Heart right ventricle (tissue), 16 donors: Measurements from ENCODE around the gene RADX. TPM values are rescaled to one million over a fixed set of nuclear protein-coding genes. Genes with fewer than 3 reads are reported as not detected.

Experiments
- ATAC-seq, 8 donors: fragments of 200-7000 bp; cut with Tn5 transposase; one replicate each; pipeline ENCODE4 v1.9.1; 2020; ENCODE audit warnings: mild to moderate bottlenecking in 8 of 8, moderate library complexity in 8 of 8, moderate number of reproducible peaks in 1 of 8
- DNase-seq, 2 donors: peaks; one replicate each; pipeline ENCODE4 v3.0.0-alpha.2; 2020
- H3K27ac ChIP-seq, 10 donors: fragments of 200-600 bp; sonication (generic) in 2 of 10; one replicate each; pipeline versions ENCODE4 v1.5.0 to v1.8.0; 2020 to 2022; ENCODE audit warnings: mild to moderate bottlenecking in 3 of 10
- H3K27me3 ChIP-seq, 7 donors: fragments of 200-600 bp; one replicate each; pipeline ENCODE4 v1.8.0; 2021 to 2022; ENCODE audit warnings: mild to moderate bottlenecking in 2 of 7
- H3K36me3 ChIP-seq, 9 donors: fragments of 200-600 bp; sonication (generic) in 1 of 9; one replicate each; pipeline versions ENCODE4 v1.5.0 to v1.8.0; 2020 to 2022; ENCODE audit warnings: mild to moderate bottlenecking in 2 of 9
- H3K4me1 ChIP-seq, 9 donors: fragments of 200-600 bp; sonication (generic) in 1 of 9; one replicate each; pipeline versions ENCODE4 v1.5.0 to v1.8.0; 2020 to 2022; ENCODE audit warnings: mild to moderate bottlenecking in 4 of 9
- H3K4me3 ChIP-seq, 10 donors: fragments of 200-600 bp; sonication (generic) in 2 of 10; one replicate each; pipeline versions ENCODE4 v1.5.0 to v1.8.0; 2020 to 2022; ENCODE audit warnings: mild to moderate bottlenecking in 7 of 10, moderate library complexity in 2 of 10
- H3K9me3 ChIP-seq, 11 donors: fragments of 200-600 bp in 10 of 11; sonication (generic) in 2 of 11; one replicate each; pipeline versions ENCODE4 v1.5.0 to v1.8.0; 2013 to 2022; ENCODE audit warnings: mild to moderate bottlenecking in 2 of 11, control low read depth in 1 of 11, moderate library complexity in 1 of 11
- WGBS, 2 donors: extraction: QIAGEN DNeasy Blood & Tissue Kit; methylation state at CpG; one replicate each; pipeline ENCODE4 v1.1.7; 2013; ENCODE audit warnings: inconsistent platforms in 1 of 2; 5-methylcytosine and 5-hydroxymethylcytosine counted together
- intact Hi-C, 10 donors: fragments of 100-400 bp; cut with DNase I; formaldehyde crosslinking; loops; one replicate each; pipeline versions ENCODE4 v1.11.1 to v1.14.2; 2022
- polyA plus RNA-seq, 2 donors: library from polyadenylated mRNA; stranded (reverse); fragments of 200-250 nt; gene quantifications; one replicate each; pipeline ENCODE4 v1.2.3, GENCODE V29; 2013
- total RNA-seq, 10 donors: library from RNA; stranded (reverse); fragmentation: NEBNext Ultra II Directional in 3 of 10; extraction: Animal tissue kit (Norgen Biotek cat#: 25700) in 3 of 10; gene quantifications; one replicate each; pipeline versions ENCODE4 v1.2.1 to v1.2.4, GENCODE V29; 2021 to 2023
- TF ChIP-seq, protein P1 (sequence below), 9 donors: fragments of 200-600 bp; sonication (generic) in 2 of 9; IDR thresholded peaks; one replicate each; pipeline versions ENCODE4 v1.5.0 to v1.8.0; 2021 to 2022; ENCODE audit warnings: antibody characterized with exemption in 9 of 9, mild to moderate bottlenecking in 5 of 9, moderate library complexity in 1 of 9
- donor health status: Arrhythmogenic right ventricular cardiomyopathy.
- donor health status: ischemic (EF 13 %, LVEDD 7.1; RV severe dilation, severe dysfunction).
- donor health status: healthy with polysubstance abuse.
- donor health status: DM: no; HTN: yes; CAD: no.
- donor health status: DM: no; HTN: no; CAD: no.
- donor health status: ischemic (EF 25% LVEDD 6.9; RV normal size, moderate dysfunction).
- donor health status: ischemic (EF 25% LVEDD 5.7; RV mildly dilated, moderate dysfunction).
- donor health status: healthy.
- donor health status: DM: yes; HTN: yes; CAD: no.
- donor health status: Ischemic cardiomyopathy.
- donor health status: ischemic (EF 35%, LVEDD 5.7; RV mildly dilated, moderate dysfunction).
- donor health status: nonischemic (EF 11% LVEDD 7.7; RV severe dilation, severe dysfunction).
- donor health status: DM: yes; HTN: yes; CAD: no.
- donor health status: PGD.
- donor health status: ischemic (EF 29% LVEDD 5.4; RV normal size, mild dysfunction).
- donor health status: nonischemic (EF 23%, LVEDD 6.1; RV moderate dilation, normal function).

Gene RADX
- total and polyA plus RNA-seq, 12 donors = 0.65 to 3.7 (median 1.2) TPM

DNA sequence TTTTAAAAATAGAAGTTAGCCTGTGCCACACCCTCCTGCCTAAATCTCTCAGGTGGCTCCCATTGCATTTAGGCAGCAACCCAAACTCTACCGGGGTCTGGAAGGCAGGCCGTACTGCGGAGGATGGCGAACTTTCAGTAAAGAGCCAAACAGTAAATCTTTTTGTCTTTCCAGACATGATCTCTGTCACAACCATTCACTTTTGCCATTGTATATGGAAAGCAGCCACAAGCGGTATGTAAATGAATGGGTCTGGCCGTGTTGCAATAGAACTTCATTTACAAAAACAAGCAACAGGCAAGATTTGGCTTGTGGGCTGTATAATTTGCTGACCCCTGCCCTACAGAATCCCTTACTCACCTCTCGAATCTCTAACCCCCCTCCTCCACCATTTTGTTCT is 3.3 kb downstream of the RADX start:
- peaks cover 0 to 55% (median 0%) of the 10 kb centered on the region in 7 donors for H3K27me3 ChIP-seq
- no peak for ATAC-seq
- TF ChIP-seq, protein P1, sequence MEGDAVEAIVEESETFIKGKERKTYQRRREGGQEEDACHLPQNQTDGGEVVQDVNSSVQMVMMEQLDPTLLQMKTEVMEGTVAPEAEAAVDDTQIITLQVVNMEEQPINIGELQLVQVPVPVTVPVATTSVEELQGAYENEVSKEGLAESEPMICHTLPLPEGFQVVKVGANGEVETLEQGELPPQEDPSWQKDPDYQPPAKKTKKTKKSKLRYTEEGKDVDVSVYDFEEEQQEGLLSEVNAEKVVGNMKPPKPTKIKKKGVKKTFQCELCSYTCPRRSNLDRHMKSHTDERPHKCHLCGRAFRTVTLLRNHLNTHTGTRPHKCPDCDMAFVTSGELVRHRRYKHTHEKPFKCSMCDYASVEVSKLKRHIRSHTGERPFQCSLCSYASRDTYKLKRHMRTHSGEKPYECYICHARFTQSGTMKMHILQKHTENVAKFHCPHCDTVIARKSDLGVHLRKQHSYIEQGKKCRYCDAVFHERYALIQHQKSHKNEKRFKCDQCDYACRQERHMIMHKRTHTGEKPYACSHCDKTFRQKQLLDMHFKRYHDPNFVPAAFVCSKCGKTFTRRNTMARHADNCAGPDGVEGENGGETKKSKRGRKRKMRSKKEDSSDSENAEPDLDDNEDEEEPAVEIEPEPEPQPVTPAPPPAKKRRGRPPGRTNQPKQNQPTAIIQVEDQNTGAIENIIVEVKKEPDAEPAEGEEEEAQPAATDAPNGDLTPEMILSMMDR (IDR thresholded peaks at IDR 0.05) = no peak
- no peak overlapping the region for H3K4me3 ChIP-seq
- no peaks in the 10 kb centered on the region for H3K4me1 ChIP-seq
- H3K36me3 ChIP-seq = no peaks in the 10 kb centered on the region
- WGBS, 2 donors = 71 to 77% methylated on average over 7 of the region's 7 CpGs
- DNase-seq = no peak
- H3K9me3 ChIP-seq = no peaks in the 10 kb centered on the region
- intact Hi-C loops = no loop called here
- no peak overlapping the region for H3K27ac ChIP-seq

DNA sequence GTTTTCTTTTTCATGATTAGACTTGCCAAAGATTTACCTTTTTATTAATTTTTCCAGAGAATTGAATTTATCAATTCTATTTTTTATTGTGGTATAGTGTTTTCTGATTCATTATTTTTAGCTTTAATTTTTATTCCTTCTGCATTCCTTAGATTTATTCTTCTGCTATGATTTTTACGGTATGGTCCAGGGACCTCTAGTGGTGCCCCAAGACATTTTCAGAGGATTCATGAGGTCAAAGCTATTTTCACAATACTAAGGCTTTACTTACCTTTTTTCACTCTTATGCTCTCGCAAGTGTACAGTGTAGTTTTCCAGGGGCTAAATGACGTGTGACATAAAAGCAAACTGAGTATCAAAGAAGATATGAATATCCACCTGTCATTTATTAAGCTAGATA is 8.0 kb downstream of the RADX start:
- no peak for DNase-seq
- intact Hi-C loops = no loop called here
- 29 to 34% methylated on average over 3 of the region's 3 CpGs for WGBS, 2 donors
- Histone ChIP-seq H3K36me3 (no peaks in the 10 kb centered on the region), H3K4me3 (no peak overlapping the region), H3K4me1 (no peaks in the 10 kb centered on the region), H3K9me3 (no peaks in the 10 kb centered on the region), H3K27me3 (peaks cover 0 to 27% (median 0%) of the 10 kb centered on the region in 7 donors), H3K27ac (no peak overlapping the region)
- TF ChIP-seq, protein P1 (IDR thresholded peaks at IDR 0.05) = peak in 5 of 9 donors; percentile 25 to 30 (median 28)
- ATAC-seq = no peak

DNA sequence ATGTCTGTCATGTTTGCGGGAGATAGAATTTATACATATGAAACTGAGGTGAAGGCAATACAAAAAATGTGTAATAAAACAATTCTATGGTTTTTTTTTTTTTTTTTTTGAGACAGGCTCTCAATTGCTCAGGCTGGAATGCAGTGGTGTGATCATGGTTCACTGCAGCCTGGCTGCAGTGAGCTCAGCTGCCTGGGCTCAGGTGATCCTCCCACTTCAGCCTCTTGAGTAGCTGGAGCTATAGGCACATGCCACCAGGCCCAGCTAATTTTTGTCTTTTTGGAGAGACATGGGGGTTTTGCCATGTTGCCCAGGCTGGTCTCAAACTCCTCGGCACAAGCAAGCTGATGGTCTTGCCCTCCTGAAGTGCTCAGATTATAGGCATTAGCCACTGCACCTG is 10.1 kb downstream of the RADX start:
- intact Hi-C loops = no loop called here
- H3K27me3 ChIP-seq = peaks cover 0 to 34% (median 0%) of the 10 kb centered on the region in 7 donors
- no peaks in the 10 kb centered on the region for H3K9me3 ChIP-seq
- WGBS, 2 donors = 86 to 93% methylated on average over 2 of the region's 2 CpGs
- H3K27ac ChIP-seq = no peak overlapping the region
- ATAC-seq (no peak), DNase-seq (no peak)
- no peaks in the 10 kb centered on the region for H3K36me3 ChIP-seq
- H3K4me3 ChIP-seq = no peak overlapping the region
- H3K4me1 ChIP-seq = no peaks in the 10 kb centered on the region
- TF ChIP-seq, protein P1 (IDR thresholded peaks at IDR 0.05) = no peak

DNA sequence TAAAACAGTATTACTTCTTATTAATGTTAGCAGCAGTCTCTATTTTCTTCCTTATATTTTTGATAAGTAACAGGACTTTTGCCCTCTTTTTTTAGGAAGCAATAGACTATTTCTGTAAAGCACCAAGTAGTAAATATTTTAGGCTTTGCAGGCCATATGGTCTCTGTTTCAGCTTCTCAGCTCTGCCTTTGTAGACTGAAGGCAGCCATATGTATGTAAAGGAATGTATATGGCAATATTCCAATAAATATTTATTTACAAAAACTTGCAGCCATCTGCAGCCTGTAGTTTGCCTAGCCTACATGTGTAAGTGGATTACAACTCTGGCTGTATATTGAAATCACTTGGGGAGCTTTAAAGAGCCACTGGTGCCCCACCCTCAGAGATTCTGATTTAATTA is 15.0 kb downstream of the RADX start:
- TF ChIP-seq, protein P1 (IDR thresholded peaks at IDR 0.05) = no peak
- Histone ChIP-seq H3K4me3 (no peak overlapping the region), H3K27ac (no peak overlapping the region), H3K27me3 (peaks cover 0 to 34% (median 0%) of the 10 kb centered on the region in 7 donors), H3K9me3 (no peaks in the 10 kb centered on the region), H3K4me1 (no peaks in the 10 kb centered on the region), H3K36me3 (no peaks in the 10 kb centered on the region)
- intact Hi-C loops = no loop called here
- ATAC-seq (no peak), DNase-seq (no peak)

DNA sequence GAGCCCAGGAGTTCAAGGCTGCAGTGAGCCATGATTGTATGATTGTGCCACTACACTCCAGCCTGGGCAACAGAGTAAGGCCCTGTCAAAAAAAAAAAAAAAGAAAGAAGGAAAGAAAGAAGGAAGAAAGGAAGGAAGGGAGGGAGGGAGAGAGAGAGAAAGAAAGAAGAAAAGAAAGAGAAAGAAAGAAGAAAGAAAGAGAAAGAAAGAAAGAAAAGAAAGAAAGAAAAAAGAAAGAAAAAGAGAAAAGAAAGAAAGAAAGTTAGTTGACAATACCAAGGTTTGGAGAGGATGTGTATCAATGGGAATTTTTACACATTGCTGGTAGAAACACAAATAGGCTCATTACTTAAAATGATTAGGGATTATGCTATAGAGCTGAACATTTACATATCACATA is 19.8 kb downstream of the RADX start:
- intact Hi-C loops = no loop called here
- TF ChIP-seq, protein P1 (IDR thresholded peaks at IDR 0.05) = no peak
- Histone ChIP-seq H3K9me3 (no peaks in the 10 kb centered on the region), H3K27me3 (peaks cover 0 to 22% (median 0%) of the 10 kb centered on the region in 7 donors), H3K4me1 (no peaks in the 10 kb centered on the region), H3K27ac (no peak overlapping the region), H3K4me3 (no peak overlapping the region), H3K36me3 (no peaks in the 10 kb centered on the region)
- ATAC-seq (no peak), DNase-seq (no peak)
